Nucleus accumbens (tissue), 56 donors: ENCODE results near the gene CKS1B.

Experiments used
- DNase-seq, 56 donors: peaks; one replicate each; lab custom pipeline; 2025; lab: John Stamatoyannopoulos, UW

The CKS1B gene

GRCh38 chr1:155010211-155010918 is 35.9 kb downstream of the CKS1B start:
- DNase-seq, result no peak

- no peak for DNase-seq
Measured at GRCh38 chr1:155011004-155011416, 36.5 kb downstream of the CKS1B start.

- DNase-seq, result no peak
Measured at GRCh38 chr1:155011437-155012025, 37.0 kb downstream of the CKS1B start.

GRCh38 chr1:155012026-155012546 is 37.6 kb downstream of the CKS1B start:
- peak in 51 of 56 donors; percentile 38 to 91 (median 75) for DNase-seq

GRCh38 chr1:155012776-155013602 is 38.5 kb downstream of the CKS1B start:
- DNase-seq, result no peak

- DNase-seq, result no peak
Measured at GRCh38 chr1:155013632-155014031, 39.2 kb downstream of the CKS1B start.

GRCh38 chr1:155014709-155015508 is 40.4 kb downstream of the CKS1B start:
- no peak for DNase-seq

- DNase-seq, result no peak
Measured at GRCh38 chr1:155015527-155016230, 41.2 kb downstream of the CKS1B start.

- no peak for DNase-seq
Measured at GRCh38 chr1:155016231-155016831, 41.9 kb downstream of the CKS1B start.

- peak in 55 of 56 donors; percentile 11 to 96 (median 75) for DNase-seq
Measured at GRCh38 chr1:155017041-155017945, 42.8 kb downstream of the CKS1B start.

GRCh38 chr1:155017946-155018316 is 43.5 kb downstream of the CKS1B start:
- DNase-seq, result no peak

GRCh38 chr1:155018617-155019348 is 44.3 kb downstream of the CKS1B start:
- DNase-seq, result no peak

- DNase-seq, result peak in 1 of 56 donors; percentile 24
Measured at GRCh38 chr1:155019377-155020245, 45.1 kb downstream of the CKS1B start.

- no peak for DNase-seq
Measured at GRCh38 chr1:155022136-155022926, 47.9 kb downstream of the CKS1B start.

- DNase-seq, result no peak
Measured at GRCh38 chr1:155022927-155023236, 48.4 kb downstream of the CKS1B start.

- no peak for DNase-seq
Measured at GRCh38 chr1:155023627-155024026, 49.1 kb downstream of the CKS1B start.
